Liver (tissue), 9 donors: ENCODE data around the gene FUBP1. TPM values are rescaled to one million over a fixed set of nuclear protein-coding genes. Genes with fewer than 3 reads are reported as not detected.
A peak's percentile ranks its signal among the peaks of the same experiment; 100 is the strongest.

Source experiments
- DNase-seq: peaks from one replicate; pipeline ENCODE4 v3.0.0-alpha.2; 2017; ENCODE audit warnings: low spot score
- H3K27ac ChIP-seq, 2 donors: one replicate each; pipeline ENCODE4 v1.7.0; 2013; ENCODE audit warnings: inconsistent platforms in 2 of 2, low read length in 2 of 2, control low read depth in 1 of 2, low read depth in 1 of 2, mild to moderate bottlenecking in 1 of 2
- H3K27me3 ChIP-seq, 4 donors: one replicate each; pipeline versions ENCODE4 v1.6.1 to v1.7.0; 2013; ENCODE audit warnings: low read length in 3 of 4, inconsistent platforms in 1 of 4, mild to moderate bottlenecking in 1 of 4, moderate library complexity in 1 of 4; ENCODE audit not compliant: control insufficient read depth in 4 of 4, insufficient read depth in 4 of 4
- H3K36me3 ChIP-seq, 4 donors: one replicate each; pipeline versions ENCODE4 v1.6.1 to v1.7.0; 2013; ENCODE audit warnings: low read length in 3 of 4, mild to moderate bottlenecking in 3 of 4, low read depth in 1 of 4, moderate library complexity in 1 of 4; ENCODE audit not compliant: control insufficient read depth in 4 of 4, insufficient read depth in 3 of 4
- H3K4me1 ChIP-seq, 4 donors: one replicate each; pipeline versions ENCODE4 v1.6.1 to v1.7.0; 2013; ENCODE audit warnings: low read length in 3 of 4, mild to moderate bottlenecking in 3 of 4, moderate library complexity in 1 of 4; ENCODE audit not compliant: control insufficient read depth in 4 of 4, insufficient read depth in 4 of 4
- H3K4me3 ChIP-seq, 3 donors: one replicate each; pipeline versions ENCODE4 v1.6.1 to v1.7.0; 2013; ENCODE audit warnings: low read length in 3 of 3, control low read depth in 1 of 3, low read depth in 1 of 3, mild to moderate bottlenecking in 1 of 3
- H3K9ac ChIP-seq, 2 donors: one replicate each; pipeline ENCODE4 v1.7.0; 2013; ENCODE audit warnings: low read length in 2 of 2, mild to moderate bottlenecking in 2 of 2, moderate library complexity in 2 of 2, control low read depth in 1 of 2, low read depth in 1 of 2
- H3K9me3 ChIP-seq, 4 donors: one replicate each; pipeline versions ENCODE4 v1.6.1 to v1.7.0; 2013; ENCODE audit warnings: low read length in 3 of 4; ENCODE audit not compliant: control insufficient read depth in 4 of 4
- ATF3 ChIP-seq: IDR thresholded peaks from 2 replicates; pipeline ENCODE4 v1.6.1; 2016; ENCODE audit warnings: antibody characterized with exemption
- CTCF ChIP-seq: fragments of 150-350 bp; IDR thresholded peaks from 2 replicates; pipeline ENCODE4 v1.5.1; 2017; ENCODE audit warnings: improper control_type of control experiment, low read depth, low read length; ENCODE audit not compliant: missing input control
- FOXA1 ChIP-seq: IDR thresholded peaks from 2 replicates; pipeline ENCODE4 v1.6.1; 2016; ENCODE audit warnings: antibody characterized with exemption
- FOXA2 ChIP-seq: IDR thresholded peaks from 2 replicates; pipeline ENCODE4 v1.6.1; 2016; ENCODE audit warnings: antibody characterized with exemption
- GABPA ChIP-seq, 2 donors: IDR thresholded peaks in 1 of 2; conservative IDR thresholded peaks in 1 of 2; 2 replicates each; pipeline ENCODE4 v1.6.1; 2016; ENCODE audit warnings: antibody characterized with exemption in 2 of 2, mild to moderate bottlenecking in 1 of 2, moderate library complexity in 1 of 2
- HNF4A ChIP-seq, 2 donors: conservative IDR thresholded peaks; 2 replicates each; pipeline ENCODE4 v1.6.1; 2016; ENCODE audit warnings: antibody characterized with exemption in 2 of 2, mild to moderate bottlenecking in 2 of 2
- HNF4G ChIP-seq: IDR thresholded peaks from 2 replicates; pipeline ENCODE4 v1.6.1; 2016; ENCODE audit warnings: antibody characterized with exemption
- JUND ChIP-seq, 2 donors: IDR thresholded peaks; 2 replicates each; pipeline ENCODE4 v1.6.1; 2016; ENCODE audit warnings: antibody characterized with exemption in 2 of 2
- MAX ChIP-seq: IDR thresholded peaks from 2 replicates; pipeline ENCODE4 v1.6.1; 2016; ENCODE audit warnings: antibody characterized with exemption
- NR2F2 ChIP-seq: IDR thresholded peaks from 2 replicates; pipeline ENCODE4 v1.6.1; 2016; ENCODE audit warnings: antibody characterized with exemption
- RAD21 ChIP-seq, 2 donors: IDR thresholded peaks; 2 replicates each; pipeline ENCODE4 v1.6.1; 2016; ENCODE audit warnings: antibody characterized with exemption in 2 of 2, mild to moderate bottlenecking in 2 of 2
- REST ChIP-seq: IDR thresholded peaks from 2 replicates; pipeline ENCODE4 v1.6.1; 2016; ENCODE audit warnings: antibody characterized with exemption, mild to moderate bottlenecking
- RXRA ChIP-seq, 2 donors: IDR thresholded peaks; 2 replicates each; pipeline ENCODE4 v1.6.1; 2017 to 2018; ENCODE audit warnings: antibody characterized with exemption in 2 of 2, mild to moderate bottlenecking in 1 of 2
- SP1 ChIP-seq: IDR thresholded peaks from 2 replicates; pipeline ENCODE4 v1.6.1; 2018; ENCODE audit warnings: antibody characterized with exemption, mild to moderate bottlenecking
- TAF1 ChIP-seq: conservative IDR thresholded peaks from 2 replicates; pipeline ENCODE4 v1.6.1; 2016; ENCODE audit warnings: antibody characterized with exemption, mild to moderate bottlenecking
- YY1 ChIP-seq: IDR thresholded peaks from 2 replicates; pipeline ENCODE4 v1.6.1; 2016; ENCODE audit warnings: antibody characterized with exemption, mild to moderate bottlenecking
- ZBTB33 ChIP-seq: IDR thresholded peaks from 2 replicates; pipeline ENCODE4 v1.6.1; 2016; ENCODE audit warnings: antibody characterized with exemption
- WGBS: extraction: QIAGEN DNeasy Blood & Tissue Kit; methylation state at CpG from one replicate; pipeline ENCODE4 v1.1.7; 2013; 5-methylcytosine and 5-hydroxymethylcytosine counted together
- polyA plus RNA-seq, 2 donors: library from polyadenylated mRNA; stranded (reverse) in 1 of 2; unstranded in 1 of 2; fragments of 200-250 nt in 1 of 2; fragments of >200 nt in 1 of 2; fragmentation: Nextera tagmentation in 1 of 2; extraction: Ambion mirVana in 1 of 2; gene quantifications; one replicate each; pipeline versions ENCODE4 v1.2.1 to v1.2.3, GENCODE V29; 2013 to 2015
- total RNA-seq, 2 donors: library from RNA; depleted of rRNA; stranded (reverse); fragments of >200 nt; gene quantifications; one replicate each; pipeline ENCODE4 v1.2.3, GENCODE V29; 2014
- donor health status: healthy.
- donor health status: healthy.
- donor health status: healthy.
- donor health status: healthy.
- donor health status: healthy.

Gene FUBP1
- total and polyA plus RNA-seq, 4 donors = 16.3 to 97.4 (median 47.2) TPM

- H3K27me3 ChIP-seq = no peaks in the 10 kb centered on the region
- peak in 1 of 2 donors; percentile 14 for TF ChIP-seq RAD21 (IDR thresholded peaks at IDR 0.05)
- no peak for TF ChIP-seq CTCF
- peak; percentile 55 for TF ChIP-seq REST
- peak; percentile 91 for TF ChIP-seq TAF1
- no peak for TF ChIP-seq HNF4A (conservative IDR thresholded peaks at IDR 0.05)
- peak; percentile 9 for TF ChIP-seq ZBTB33
- no peak for TF ChIP-seq ATF3
- TF ChIP-seq RXRA (IDR thresholded peaks at IDR 0.05) = no peak
- TF ChIP-seq YY1 = peak; percentile 91
- no peaks in the 10 kb centered on the region for H3K36me3 ChIP-seq
- no peaks in the 10 kb centered on the region for H3K9me3 ChIP-seq
- WGBS = 3% methylated on average over 1 of the region's 1 CpG
- peak overlapping the region; percentile 97 to 99 for H3K27ac ChIP-seq
- peak overlapping the region; percentile 97 to 100 for H3K9ac ChIP-seq
- no peak for DNase-seq
- H3K4me1 ChIP-seq = peaks cover 2 to 18% (median 13%) of the 10 kb centered on the region in 4 donors
- H3K4me3 ChIP-seq = peak overlapping the region; percentile 74 to 84 (median 75)
Measured at GRCh38 chr1:78005755-78006154, 26.9 kb upstream of the FUBP1 start.

GRCh38 chr1:78005448-78005722 lies 26.5 kb upstream of the FUBP1 start:
- peaks cover 2 to 18% (median 13%) of the 10 kb centered on the region in 4 donors for H3K4me1 ChIP-seq
- TF ChIP-seq HNF4A (conservative IDR thresholded peaks at IDR 0.05) (no peak), SP1 (no peak), YY1 (no peak), GABPA (IDR thresholded peaks at IDR 0.05 in 1 of 2, conservative IDR thresholded peaks at IDR 0.05 in 1 of 2) (no peak), RXRA (IDR thresholded peaks at IDR 0.05) (no peak), FOXA2 (no peak), ZBTB33 (no peak), NR2F2 (no peak), MAX (no peak), JUND (IDR thresholded peaks at IDR 0.05) (no peak), ATF3 (no peak), FOXA1 (no peak), RAD21 (IDR thresholded peaks at IDR 0.05) (no peak), TAF1 (no peak), HNF4G (no peak), REST (no peak)

More at GRCh38 chr1:78005448-78005722, 26.5 kb upstream of the FUBP1 start:
- no peaks in the 10 kb centered on the region for H3K9me3 ChIP-seq
- H3K27ac ChIP-seq = peak overlapping the region; percentile 97 to 99
- peak overlapping the region; percentile 97 to 100 for H3K9ac ChIP-seq
- DNase-seq = no peak
- 2% methylated on average over 1 of the region's 1 CpG for WGBS
- H3K4me3 ChIP-seq = peak overlapping the region; percentile 74 to 84 (median 75)
- no peaks in the 10 kb centered on the region for H3K27me3 ChIP-seq
- H3K36me3 ChIP-seq = no peaks in the 10 kb centered on the region
